Smooth muscle cell (in vitro differentiated cells): ENCODE measurements around the gene INTS14. TPM values are rescaled to one million over a fixed set of nuclear protein-coding genes. Genes with fewer than 3 reads are reported as not detected.

ENCODE experiments used
- DNase-seq: peaks from one replicate; lab custom pipeline; 2025; ENCODE audit not compliant: unreplicated experiment; lab: John Stamatoyannopoulos, UW
- H2AFZ ChIP-seq: fragments of 200-600 bp; sonication (generic); 2 replicates; pipeline ENCODE4 v1.6.0; 2016; ENCODE audit warnings: antibody characterized with exemption, low read depth, mild to moderate bottlenecking
- H3F3A ChIP-seq: fragments of 200-600 bp; sonication (generic); 2 replicates; pipeline ENCODE4 v1.6.0; 2017; ENCODE audit warnings: antibody characterized with exemption, low read depth
- H3K27ac ChIP-seq: fragments of 200-600 bp; sonication (generic); 2 replicates; pipeline ENCODE4 v1.5.1; 2016; ENCODE audit warnings: low read depth, mild to moderate bottlenecking
- H3K27me3 ChIP-seq: fragments of 200-600 bp; sonication (generic); 2 replicates; pipeline ENCODE4 v1.6.1; 2016; ENCODE audit warnings: low read depth, mild to moderate bottlenecking
- H3K36me3 ChIP-seq: fragments of 200-600 bp; sonication (generic); 2 replicates; pipeline ENCODE4 v1.5.1; 2016; ENCODE audit warnings: low read depth
- H3K4me1 ChIP-seq: fragments of 200-600 bp; sonication (generic); 2 replicates; pipeline ENCODE4 v1.5.1; 2016; ENCODE audit warnings: low read depth
- H3K4me2 ChIP-seq: fragments of 200-600 bp; sonication (generic); 2 replicates; pipeline ENCODE4 v1.6.0; 2016; ENCODE audit warnings: mild to moderate bottlenecking
- H3K4me3 ChIP-seq: fragments of 200-600 bp; sonication (generic); 2 replicates; pipeline ENCODE4 v1.5.1; 2016; ENCODE audit warnings: mild to moderate bottlenecking
- H3K79me2 ChIP-seq: fragments of 200-600 bp; sonication (generic); 2 replicates; pipeline ENCODE4 v1.6.0; 2016; ENCODE audit warnings: low read depth, mild to moderate bottlenecking
- H3K9ac ChIP-seq: fragments of 200-600 bp; sonication (generic); 2 replicates; pipeline ENCODE4 v1.6.0; 2016; ENCODE audit warnings: low read depth
- H3K9me3 ChIP-seq: fragments of 200-600 bp; sonication (generic); replicated peaks from 2 replicates; pipeline ENCODE4 v1.5.1; 2016; ENCODE audit warnings: low read depth
- H4K20me1 ChIP-seq: fragments of 200-600 bp; sonication (generic); 2 replicates; pipeline ENCODE4 v1.6.0; 2016; ENCODE audit warnings: low read depth
- CTCF ChIP-seq: fragments of 200-600 bp; sonication (generic); IDR thresholded peaks from 2 replicates; pipeline ENCODE4 v1.5.1; 2017; ENCODE audit warnings: borderline replicate concordance, mild to moderate bottlenecking, antibody characterized with exemption; ENCODE audit not compliant: insufficient read depth, poor library complexity, severe bottlenecking
- WGBS: methylation state at CpG from one replicate; pipeline ENCODE4 v1.1.7; 2016; ENCODE audit warnings: low lambda C conversion rate; 5-methylcytosine and 5-hydroxymethylcytosine counted together
- polyA plus RNA-seq: library from polyadenylated mRNA; unstranded; fragments of >200 nt; fragmentation: Nextera tagmentation; extraction: Ambion mirVana; gene quantifications from 2 replicates; pipeline ENCODE4 v1.2.1, GENCODE V29; 2016
- total RNA-seq: library from RNA; depleted of rRNA; stranded (reverse); fragments of >200 nt; gene quantifications from 2 replicates; pipeline ENCODE4 v1.2.3, GENCODE V29; 2014

The INTS14 gene
- total and polyA plus RNA-seq, 2 experiments from 2014 or later, result 18.3 to 22.5 TPM

DNA sequence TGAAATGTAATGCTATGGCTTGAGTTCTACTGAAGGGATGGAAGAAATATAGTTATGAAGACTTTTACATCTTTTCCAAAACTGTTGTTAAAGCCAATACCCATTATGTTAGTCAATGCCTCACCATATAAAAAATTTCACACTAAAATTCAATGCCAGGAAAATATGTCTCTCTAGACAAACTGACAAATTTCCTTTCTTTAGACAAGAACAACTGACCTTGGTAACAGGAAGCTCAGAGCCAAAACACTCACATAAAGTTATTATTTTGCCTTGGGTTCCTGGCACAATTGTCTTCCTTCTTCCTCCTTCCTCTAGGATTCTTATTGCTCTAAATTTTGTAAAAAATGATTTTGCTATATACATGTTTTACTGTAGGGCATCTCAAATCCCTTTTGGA, 26.7 kb downstream of the INTS14 start:
- H3K79me2 ChIP-seq, result no peaks in the 10 kb centered on the region
- H3K4me2 ChIP-seq, result no peak overlapping the region
- H4K20me1 ChIP-seq, result no peaks in the 10 kb centered on the region
- H3K4me1 ChIP-seq, result peaks cover 8% of the 10 kb centered on the region
- H2AFZ ChIP-seq, result no peak overlapping the region
- H3K27me3 ChIP-seq, result no peaks in the 10 kb centered on the region
- H3F3A ChIP-seq, result peaks cover 8% of the 10 kb centered on the region
- H3K4me3 ChIP-seq, result no peak overlapping the region
- H3K27ac ChIP-seq, result peak overlapping the region; percentile 69
- H3K9me3 ChIP-seq, result no peaks in the 10 kb centered on the region
- no peak for DNase-seq
- no peak for TF ChIP-seq CTCF
- H3K9ac ChIP-seq, result peak overlapping the region; percentile 16
- H3K36me3 ChIP-seq, result peaks cover 19% of the 10 kb centered on the region

GRCh38 chr15:65583701-65584100, 27.2 kb downstream of the INTS14 start:
- 75% methylated on average over 1 of the region's 1 CpG for whole genome bisulfite sequencing
- H4K20me1 ChIP-seq, result no peaks in the 10 kb centered on the region
- H3K4me1 ChIP-seq, result peaks cover 8% of the 10 kb centered on the region
- H3K4me3 ChIP-seq, result no peak overlapping the region
- peak overlapping the region; percentile 16 for H3K9ac ChIP-seq
- H3K27me3 ChIP-seq, result no peaks in the 10 kb centered on the region
- peak overlapping the region; percentile 36 for H3K4me2 ChIP-seq
- no peaks in the 10 kb centered on the region for H3K79me2 ChIP-seq
- H3F3A ChIP-seq, result peaks cover 8% of the 10 kb centered on the region
- no peak for TF ChIP-seq CTCF
- peak overlapping the region; percentile 69 for H3K27ac ChIP-seq
- no peak overlapping the region for H2AFZ ChIP-seq
- peaks cover 19% of the 10 kb centered on the region for H3K36me3 ChIP-seq
- DNase-seq, result no peak
- no peaks in the 10 kb centered on the region for H3K9me3 ChIP-seq

- no peak overlapping the region for H2AFZ ChIP-seq
- H3K79me2 ChIP-seq, result no peaks in the 10 kb centered on the region
- H3K27ac ChIP-seq, result peak overlapping the region; percentile 88
- no peaks in the 10 kb centered on the region for H3K9me3 ChIP-seq
- peak overlapping the region; percentile 35 for H3K9ac ChIP-seq
- H3K4me1 ChIP-seq, result peaks cover 8% of the 10 kb centered on the region
- no peak overlapping the region for H3K4me3 ChIP-seq
- no peak for TF ChIP-seq CTCF
- H3K4me2 ChIP-seq, result no peak overlapping the region
- peaks cover 16% of the 10 kb centered on the region for H3K36me3 ChIP-seq
- H4K20me1 ChIP-seq, result no peaks in the 10 kb centered on the region
- H3K27me3 ChIP-seq, result no peaks in the 10 kb centered on the region
- peaks cover 8% of the 10 kb centered on the region for H3F3A ChIP-seq
- no peak for DNase-seq
Measured at GRCh38 chr15:65580287-65580686, 30.6 kb downstream of the INTS14 start.

- no peak overlapping the region for H3K4me3 ChIP-seq
- peak overlapping the region; percentile 35 for H3K9ac ChIP-seq
- TF ChIP-seq CTCF, result no peak
- no peaks in the 10 kb centered on the region for H3K9me3 ChIP-seq
- H3K79me2 ChIP-seq, result no peaks in the 10 kb centered on the region
- peaks cover 16% of the 10 kb centered on the region for H3K36me3 ChIP-seq
- no peaks in the 10 kb centered on the region for H3K27me3 ChIP-seq
- H4K20me1 ChIP-seq, result no peaks in the 10 kb centered on the region
- H3K27ac ChIP-seq, result peak overlapping the region; percentile 88
- H2AFZ ChIP-seq, result no peak overlapping the region
- WGBS, result 67% methylated on average over 3 of the region's 3 CpGs
- peaks cover 8% of the 10 kb centered on the region for H3F3A ChIP-seq
- no peak for DNase-seq
- H3K4me1 ChIP-seq, result peaks cover 8% of the 10 kb centered on the region
- no peak overlapping the region for H3K4me2 ChIP-seq
Measured at GRCh38 chr15:65579762-65580161, 31.2 kb downstream of the INTS14 start.
